ENCODE data around the gene GPR157. TPM values are rescaled to one million over a fixed set of nuclear protein-coding genes. Genes with fewer than 3 reads are reported as not detected.

Gene GPR157
- total and polyA plus RNA-seq, 2 experiments from 2014 or later: 0.81 to 3.9 TPM

- no peak for TF ChIP-seq ETS1 (IDR thresholded peaks at IDR 0.05)
These were observed 17.6 kb downstream of the GPR157 start (continued) for GRCh38 chr1:9111357-9111691.

- Histone ChIP-seq H3K36me3 (ENCODE audit: insufficient read depth) (no peaks in the 10 kb centered on the region), H3K27me3 (ENCODE audit: insufficient read depth) (no peaks in the 10 kb centered on the region), H3K4me1 (ENCODE audit: insufficient read depth) (no peaks in the 10 kb centered on the region), H3K27ac (ENCODE audit: low read depth) (no peak overlapping the region), H3F3A (replicated peaks; ENCODE audit: low read depth) (no peaks in the 10 kb centered on the region; the same call in 1 of the 2 replicates), H3K79me2 (replicated peaks; ENCODE audit: insufficient read depth) (no peaks in the 10 kb centered on the region), H2AFZ (no peak overlapping the region), H3K4me2 (no peak overlapping the region), H3K9me2 (ENCODE audit: insufficient read depth) (no peaks in the 10 kb centered on the region), H4K20me1 (replicated peaks; ENCODE audit: insufficient read depth) (no peaks in the 10 kb centered on the region), H3K4me3 (no peak overlapping the region)
- peaks cover 5% of the 10 kb centered on the region for H3K4me1 Mint-ChIP-seq
- peak; percentile 96 for DNase-seq (ENCODE audit: low spot score)
- no peaks in the 10 kb centered on the region for H3K36me3 Mint-ChIP-seq (ENCODE audit: low read depth)
- H3K4me3 Mint-ChIP-seq: no peak overlapping the region
- peaks cover 14% of the 10 kb centered on the region for H3K27me3 Mint-ChIP-seq (ENCODE audit: insufficient read depth, low read depth, poor library complexity)
- ATAC-seq: peak; percentile 96
- TF ChIP-seq ZNF114 (CRISPR knock-in tag; IDR thresholded peaks at IDR 0.05) (no peak), CTCF (conservative IDR thresholded peaks at IDR 0.05; ENCODE audit: low read depth in 2 of 2) (peak; percentile 94 to 99)
- H3K9me3 Mint-ChIP-seq: no peaks in the 10 kb centered on the region
- H3K27ac Mint-ChIP-seq: no peak overlapping the region
These were observed 18.1 kb downstream of the GPR157 start for GRCh38 chr1:9110669-9111356.

- Histone ChIP-seq H2AFZ (no peak overlapping the region), H3K4me3 (no peak overlapping the region), H4K20me1 (replicated peaks; ENCODE audit: insufficient read depth) (no peaks in the 10 kb centered on the region), H3K36me3 (ENCODE audit: insufficient read depth) (no peaks in the 10 kb centered on the region), H3K79me2 (replicated peaks; ENCODE audit: insufficient read depth) (no peaks in the 10 kb centered on the region), H3K27me3 (ENCODE audit: insufficient read depth) (no peaks in the 10 kb centered on the region), H3K4me2 (no peak overlapping the region), H3K27ac (ENCODE audit: low read depth) (no peak overlapping the region), H3K4me1 (ENCODE audit: insufficient read depth) (no peaks in the 10 kb centered on the region), H3K9me2 (ENCODE audit: insufficient read depth) (no peaks in the 10 kb centered on the region), H3F3A (replicated peaks; ENCODE audit: low read depth) (no peaks in the 10 kb centered on the region; the same call in 1 of the 2 replicates)
- ATAC-seq (no peak), DNase-seq (ENCODE audit: low spot score) (no peak)
- Mint-ChIP-seq H3K27ac (no peak overlapping the region), H3K9me3 (no peaks in the 10 kb centered on the region), H3K4me1 (peaks cover 5% of the 10 kb centered on the region), H3K4me3 (no peak overlapping the region), H3K36me3 (ENCODE audit: low read depth) (no peaks in the 10 kb centered on the region), H3K27me3 (ENCODE audit: insufficient read depth, low read depth, poor library complexity) (peaks cover 10% of the 10 kb centered on the region)
- no peak for TF ChIP-seq ETS1 (IDR thresholded peaks at IDR 0.05)
- TF ChIP-seq CTCF (conservative IDR thresholded peaks at IDR 0.05; ENCODE audit: low read depth in 2 of 2): no peak
- TF ChIP-seq ZNF114 (CRISPR knock-in tag; IDR thresholded peaks at IDR 0.05): no peak
- TF ChIP-seq EZH2 (IDR thresholded peaks at IDR 0.05; ENCODE audit: low read depth, unreplicated experiment): no peak
- TF ChIP-seq EZH2phosphoT487 (IDR thresholded peaks at IDR 0.05; ENCODE audit: unreplicated experiment): no peak
- no peak for TF ChIP-seq ZNF331 (CRISPR knock-in tag; IDR thresholded peaks at IDR 0.05; ENCODE audit: low read depth)
- TF ChIP-seq REST (IDR thresholded peaks at IDR 0.05; ENCODE audit: unreplicated experiment): no peak
- no peak for TF ChIP-seq JUNB (IDR thresholded peaks at IDR 0.05; ENCODE audit: unreplicated experiment)
These were observed 20.7 kb downstream of the GPR157 start for GRCh38 chr1:9108056-9108665.
